ENCODE data around the gene NPSR1. TPM values are rescaled to one million over a fixed set of nuclear protein-coding genes. Genes with fewer than 3 reads are reported as not detected.
"Not testable (repeated sequence)": the region's sequence is repeated elsewhere in the genome, so short reads cannot be mapped to it uniquely, and the experiment has no call there.

The NPSR1 gene
- total RNA-seq, 1 donor = not detected

DNA sequence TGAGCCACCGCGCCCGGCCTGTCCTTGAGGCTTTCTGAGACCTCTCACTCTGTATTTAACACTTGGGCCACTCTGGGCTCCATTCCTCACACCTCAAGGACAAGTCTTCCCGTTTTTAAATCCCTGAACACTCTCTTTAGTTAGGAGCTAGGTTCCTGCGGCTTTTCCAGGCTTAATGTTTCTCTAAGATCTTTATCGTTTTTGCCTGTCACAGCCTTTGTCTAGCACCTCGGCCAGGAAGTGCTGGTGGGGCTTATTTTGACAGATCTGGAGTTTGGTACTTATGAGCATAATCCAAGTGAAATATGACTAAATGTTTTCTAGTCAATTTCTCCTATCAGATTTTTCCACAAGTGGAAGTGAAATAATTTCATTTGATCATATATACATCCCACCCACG is 192.7 kb downstream of the NPSR1 start:
- TF ChIP-seq, protein P1, sequence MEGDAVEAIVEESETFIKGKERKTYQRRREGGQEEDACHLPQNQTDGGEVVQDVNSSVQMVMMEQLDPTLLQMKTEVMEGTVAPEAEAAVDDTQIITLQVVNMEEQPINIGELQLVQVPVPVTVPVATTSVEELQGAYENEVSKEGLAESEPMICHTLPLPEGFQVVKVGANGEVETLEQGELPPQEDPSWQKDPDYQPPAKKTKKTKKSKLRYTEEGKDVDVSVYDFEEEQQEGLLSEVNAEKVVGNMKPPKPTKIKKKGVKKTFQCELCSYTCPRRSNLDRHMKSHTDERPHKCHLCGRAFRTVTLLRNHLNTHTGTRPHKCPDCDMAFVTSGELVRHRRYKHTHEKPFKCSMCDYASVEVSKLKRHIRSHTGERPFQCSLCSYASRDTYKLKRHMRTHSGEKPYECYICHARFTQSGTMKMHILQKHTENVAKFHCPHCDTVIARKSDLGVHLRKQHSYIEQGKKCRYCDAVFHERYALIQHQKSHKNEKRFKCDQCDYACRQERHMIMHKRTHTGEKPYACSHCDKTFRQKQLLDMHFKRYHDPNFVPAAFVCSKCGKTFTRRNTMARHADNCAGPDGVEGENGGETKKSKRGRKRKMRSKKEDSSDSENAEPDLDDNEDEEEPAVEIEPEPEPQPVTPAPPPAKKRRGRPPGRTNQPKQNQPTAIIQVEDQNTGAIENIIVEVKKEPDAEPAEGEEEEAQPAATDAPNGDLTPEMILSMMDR (IDR thresholded peaks at IDR 0.05; ENCODE audit: insufficient read depth, low read depth, low read length) = no peak
- no peak overlapping the region for H3K4me3 ChIP-seq (ENCODE audit: low read depth, low read length)
- no peak for DNase-seq (ENCODE audit: low read depth)

DNA sequence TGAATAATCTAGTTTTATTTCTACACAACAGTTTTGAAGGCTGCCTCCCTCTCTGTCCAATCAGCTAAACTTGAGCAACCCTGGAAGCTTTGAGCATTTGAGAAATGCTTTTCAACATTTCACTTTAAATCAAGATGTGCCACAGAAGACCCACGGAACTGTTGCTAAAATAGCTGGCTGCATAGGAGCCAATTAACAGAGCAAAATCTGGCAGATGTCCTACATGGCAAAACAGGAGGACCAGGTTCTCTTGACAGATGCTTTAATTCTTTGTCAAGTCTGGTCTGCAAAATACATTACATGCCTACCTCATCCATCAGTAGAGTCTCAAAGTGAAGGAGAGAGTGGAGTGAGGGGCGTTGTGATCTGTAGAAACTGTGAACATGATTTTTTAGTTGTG is 193.4 kb downstream of the NPSR1 start:
- TF ChIP-seq, protein P1 (IDR thresholded peaks at IDR 0.05; ENCODE audit: insufficient read depth, low read depth, low read length) = no peak
- H3K4me3 ChIP-seq (ENCODE audit: low read depth, low read length) = no peak overlapping the region
- no peak for DNase-seq (ENCODE audit: low read depth)

DNA sequence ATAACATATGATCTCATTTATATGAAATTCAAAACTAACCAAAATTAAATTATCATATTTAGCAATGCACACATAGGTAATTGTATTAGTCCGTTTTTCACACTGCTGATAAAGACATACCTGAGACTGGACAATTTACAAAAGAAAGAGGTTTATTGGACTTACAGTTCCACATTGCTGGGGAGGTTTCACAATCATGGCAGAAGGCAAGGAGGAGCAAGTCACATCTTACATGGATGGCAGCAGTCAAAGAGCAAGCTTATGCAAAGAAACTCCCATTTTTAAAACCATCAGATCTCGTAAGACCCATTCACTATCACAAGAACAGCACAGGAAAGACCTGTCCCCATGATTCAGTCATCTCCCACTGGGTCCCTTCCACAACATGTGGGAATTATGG is 200.4 kb downstream of the NPSR1 start:
- DNase-seq (ENCODE audit: low read depth); H3K4me3 ChIP-seq (ENCODE audit: low read depth, low read length): not testable (repeated sequence)

DNA sequence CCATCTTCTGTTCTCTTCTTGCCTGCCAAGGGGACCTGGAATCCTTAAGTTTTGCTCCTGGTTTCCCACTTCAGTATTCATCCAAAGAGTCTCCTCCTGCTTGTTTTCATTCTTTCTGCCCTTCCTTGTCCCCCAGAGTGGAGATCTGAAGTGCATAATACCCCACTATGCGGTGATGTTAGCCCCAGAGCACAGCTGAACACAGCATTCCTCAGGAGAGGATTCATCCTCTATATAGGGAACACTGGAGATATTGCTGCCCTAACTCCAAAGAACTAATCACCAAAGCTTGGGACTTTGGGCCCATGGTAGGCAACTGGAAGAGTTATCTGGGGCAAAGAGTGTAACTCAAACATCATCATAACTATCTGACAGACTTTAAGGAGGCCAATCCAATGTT is 201.3 kb downstream of the NPSR1 start:
- H3K4me3 ChIP-seq (ENCODE audit: low read depth, low read length); DNase-seq (ENCODE audit: low read depth): not testable (repeated sequence)

DNA sequence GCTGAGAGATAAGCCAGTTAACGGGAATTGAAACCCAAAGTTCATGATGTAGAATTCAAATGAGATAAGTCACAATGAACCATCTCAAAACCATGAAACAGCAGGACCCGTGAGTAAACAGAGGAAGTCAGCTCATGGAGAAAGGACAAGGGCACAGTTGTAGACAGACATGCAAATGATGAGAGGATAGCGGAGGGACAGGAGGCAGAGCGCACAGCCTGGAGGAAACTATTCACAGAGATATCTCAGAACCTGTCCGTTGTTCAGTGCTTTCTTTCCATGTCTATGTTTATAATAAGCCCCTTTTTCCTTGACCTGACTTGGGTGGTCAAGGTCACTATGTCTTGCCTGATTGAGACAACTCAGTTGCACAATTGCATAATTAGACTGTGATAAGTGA is 208.2 kb downstream of the NPSR1 start:
- H3K4me3 ChIP-seq (ENCODE audit: low read depth, low read length); DNase-seq (ENCODE audit: low read depth): not testable (repeated sequence)

DNA sequence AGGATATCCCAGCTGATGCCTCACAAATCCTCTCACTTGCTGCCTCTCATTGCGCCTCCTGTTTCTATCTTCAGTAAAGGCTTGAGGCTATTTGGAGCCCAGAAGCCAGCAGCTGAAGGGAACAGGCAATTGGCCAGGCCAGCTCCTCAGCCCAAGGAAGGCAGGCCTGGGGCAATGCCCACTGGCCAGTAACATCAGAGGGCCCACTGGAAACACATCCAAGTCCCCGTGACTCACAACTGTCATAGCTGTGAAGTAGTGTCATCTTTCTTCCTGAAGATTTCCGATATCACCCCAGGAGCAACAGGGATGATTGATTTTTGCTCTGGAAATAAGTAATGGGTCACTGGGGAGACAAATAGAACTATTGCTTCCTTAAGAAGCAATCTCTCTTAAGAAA is 209.3 kb downstream of the NPSR1 start:
- DNase-seq (ENCODE audit: low read depth) = not testable (repeated sequence)

DNA sequence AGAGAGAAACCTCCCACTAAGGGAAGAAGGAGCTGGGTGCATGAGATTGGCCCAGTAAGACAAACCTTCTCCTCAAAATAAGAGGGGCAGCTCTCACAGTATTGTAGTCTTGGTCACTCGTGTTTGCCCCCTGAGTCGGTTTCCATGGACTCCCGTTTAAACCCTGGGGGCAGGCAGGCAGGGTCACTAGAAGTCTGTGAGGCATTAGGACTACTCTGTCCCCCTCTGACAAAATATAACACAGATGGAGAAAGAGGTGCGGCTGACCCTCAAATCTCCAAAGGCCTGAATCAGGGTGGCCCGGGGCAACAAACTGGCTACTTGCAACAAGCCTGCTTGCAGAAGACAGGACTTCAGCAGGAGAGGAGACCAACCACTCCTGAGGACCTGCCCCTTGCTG is 210.6 kb downstream of the NPSR1 start:
- H3K4me3 ChIP-seq (ENCODE audit: low read depth, low read length); DNase-seq (ENCODE audit: low read depth): not testable (repeated sequence)

More for the DNA sequence above, 209.3 kb downstream of the NPSR1 start:
- not testable (repeated sequence) for H3K4me3 ChIP-seq (ENCODE audit: low read depth, low read length)

DNA sequence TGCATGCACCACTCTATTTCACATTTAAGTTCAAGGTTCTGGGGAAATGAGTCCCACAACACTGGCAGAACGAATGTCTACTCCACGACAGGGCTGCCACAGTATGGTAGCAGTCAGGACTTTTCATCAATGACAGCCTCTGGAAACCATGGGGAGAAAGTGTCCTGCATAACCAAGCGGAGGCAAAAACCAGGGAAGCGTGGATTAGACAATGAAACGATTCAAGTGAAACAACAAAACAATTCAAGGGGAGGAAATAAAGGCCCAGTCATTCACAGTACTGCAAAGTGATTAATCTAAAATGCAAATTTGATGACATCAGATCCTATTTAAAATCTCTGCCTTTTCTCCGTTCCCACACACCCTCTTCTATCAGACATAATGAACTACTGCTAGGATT is 211.0 kb downstream of the NPSR1 start:
- DNase-seq (ENCODE audit: low read depth) = no peak
- H3K4me3 ChIP-seq (ENCODE audit: low read depth, low read length) = no peak overlapping the region
- TF ChIP-seq, protein P1 (IDR thresholded peaks at IDR 0.05; ENCODE audit: insufficient read depth, low read depth, low read length) = no peak

DNA sequence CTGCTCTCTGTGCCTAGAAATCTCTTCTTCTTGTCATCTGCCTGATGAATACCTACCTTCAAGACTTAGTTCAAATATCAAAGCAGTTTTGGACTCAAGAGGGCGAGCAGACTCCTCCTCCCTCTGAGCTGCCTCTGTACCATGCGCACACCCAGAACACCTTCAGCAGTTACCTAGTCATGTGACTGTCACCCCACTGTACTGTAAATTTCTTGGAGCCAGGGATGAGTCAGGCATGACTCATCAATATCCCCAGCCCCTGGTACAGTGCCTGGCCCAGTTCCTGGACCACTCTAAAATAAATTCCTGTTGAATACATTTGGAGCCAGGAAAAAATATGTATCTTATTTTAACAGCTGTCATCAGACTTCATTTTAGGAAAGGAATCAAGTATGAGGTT is 212.0 kb downstream of the NPSR1 start:
- DNase-seq (ENCODE audit: low read depth); H3K4me3 ChIP-seq (ENCODE audit: low read depth, low read length): not testable (repeated sequence)

DNA sequence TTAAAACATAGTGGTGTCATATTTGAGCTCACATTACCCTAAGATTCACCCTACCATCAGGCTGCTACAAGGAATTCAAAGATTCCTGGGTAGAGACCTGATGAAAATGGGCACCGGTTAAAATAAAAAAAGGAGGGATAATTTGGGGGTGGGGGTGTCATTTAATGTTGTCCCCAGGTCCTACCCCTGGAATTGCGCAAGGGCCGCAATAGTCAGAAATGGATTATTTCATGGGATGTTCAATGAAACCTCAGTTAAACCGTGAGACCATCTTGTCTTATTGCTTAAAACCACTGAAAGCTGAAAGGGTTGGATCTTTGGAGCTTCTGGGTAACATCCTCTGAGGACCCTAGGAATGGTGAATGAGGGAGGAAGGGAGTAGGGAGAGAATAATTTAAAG is 216.3 kb downstream of the NPSR1 start:
- DNase-seq (ENCODE audit: low read depth); H3K4me3 ChIP-seq (ENCODE audit: low read depth, low read length): not testable (repeated sequence)

DNA sequence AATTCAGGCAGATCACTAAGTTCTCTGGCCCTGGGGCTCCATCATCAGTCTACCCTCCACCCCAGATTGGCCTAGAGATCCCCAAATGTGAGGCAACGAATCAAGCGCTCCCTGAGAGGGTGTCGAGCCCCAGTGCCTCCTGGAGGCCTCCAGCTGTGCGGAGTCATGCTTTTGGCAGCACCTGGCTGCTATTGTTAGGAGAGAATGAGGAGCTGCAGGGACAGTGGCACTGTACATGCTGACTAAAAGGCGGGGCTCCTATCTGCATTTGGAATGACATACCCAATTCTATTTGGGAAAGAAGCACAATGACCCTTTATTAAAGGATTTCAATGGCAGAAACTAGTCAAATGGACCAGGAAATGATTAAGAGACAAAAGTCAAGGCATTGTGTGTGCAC is 217.5 kb downstream of the NPSR1 start:
- TF ChIP-seq, protein P1 (IDR thresholded peaks at IDR 0.05; ENCODE audit: insufficient read depth, low read depth, low read length) = no peak
- no peak overlapping the region for H3K4me3 ChIP-seq (ENCODE audit: low read depth, low read length)
- DNase-seq (ENCODE audit: low read depth) = no peak

DNA sequence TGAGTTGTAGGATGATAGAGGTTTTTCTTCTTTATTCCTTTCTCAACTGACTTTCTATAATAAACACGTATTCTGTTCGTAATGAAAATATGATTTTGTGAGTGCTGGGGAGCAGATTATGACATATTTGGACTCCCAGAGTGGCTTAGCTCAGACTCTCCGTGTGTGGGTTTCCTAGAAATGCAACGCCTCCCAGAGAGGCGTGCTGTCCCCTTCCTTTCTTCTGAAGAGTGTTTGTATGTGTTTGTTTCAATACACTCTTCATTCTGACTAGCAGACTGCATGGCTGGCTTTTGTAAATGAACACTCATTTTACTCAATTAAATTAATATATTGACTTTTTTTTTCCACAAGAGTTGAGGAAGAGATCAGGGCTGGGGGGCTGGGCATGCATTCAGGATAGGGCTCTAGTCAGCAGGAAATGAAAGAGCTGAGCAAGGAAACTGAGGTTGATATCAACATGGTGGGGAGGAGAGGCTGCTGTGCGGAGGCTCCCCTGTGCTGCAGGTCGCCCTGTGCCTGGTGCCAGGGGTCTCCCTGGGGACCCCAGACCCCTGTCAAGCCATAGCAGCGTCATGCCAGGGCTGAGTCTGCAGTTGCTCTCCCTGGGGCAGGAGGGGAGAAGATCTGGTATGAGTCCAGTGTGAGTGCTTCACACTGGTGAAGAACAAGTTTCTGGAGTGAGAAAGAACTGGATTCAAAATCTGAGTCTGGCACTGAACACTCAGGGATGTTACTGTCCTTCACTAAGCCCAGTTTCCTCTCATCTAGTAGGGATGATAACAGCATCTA is 221.1 kb downstream of the NPSR1 start:
- DNase-seq (ENCODE audit: low read depth) = not testable (repeated sequence)

More for the DNA sequence above, 221.1 kb downstream of the NPSR1 start:
- H3K4me3 ChIP-seq (ENCODE audit: low read depth, low read length) = not testable (repeated sequence)
